NCI-H1048 (cell line): ENCODE measurements around the gene PRRX2.

Experiments used
- DNase-seq: peaks from one replicate; lab custom pipeline; 2025; lab: John Stamatoyannopoulos, UW

The PRRX2 gene

GRCh38 chr9:129637102-129637501 is 28.3 kb upstream of the PRRX2 start:
- no peak for DNase-seq

GRCh38 chr9:129637673-129638439 is 27.6 kb upstream of the PRRX2 start:
- DNase-seq, result no peak

GRCh38 chr9:129639034-129639630 is 26.3 kb upstream of the PRRX2 start:
- DNase-seq, result no peak

- DNase-seq, result no peak
Observed at GRCh38 chr9:129639756-129640085, 25.7 kb upstream of the PRRX2 start.

- DNase-seq, result peak; percentile 95
Observed at GRCh38 chr9:129640086-129640870, 25.2 kb upstream of the PRRX2 start.

GRCh38 chr9:129640871-129641749 is 24.3 kb upstream of the PRRX2 start:
- no peak for DNase-seq

DNA sequence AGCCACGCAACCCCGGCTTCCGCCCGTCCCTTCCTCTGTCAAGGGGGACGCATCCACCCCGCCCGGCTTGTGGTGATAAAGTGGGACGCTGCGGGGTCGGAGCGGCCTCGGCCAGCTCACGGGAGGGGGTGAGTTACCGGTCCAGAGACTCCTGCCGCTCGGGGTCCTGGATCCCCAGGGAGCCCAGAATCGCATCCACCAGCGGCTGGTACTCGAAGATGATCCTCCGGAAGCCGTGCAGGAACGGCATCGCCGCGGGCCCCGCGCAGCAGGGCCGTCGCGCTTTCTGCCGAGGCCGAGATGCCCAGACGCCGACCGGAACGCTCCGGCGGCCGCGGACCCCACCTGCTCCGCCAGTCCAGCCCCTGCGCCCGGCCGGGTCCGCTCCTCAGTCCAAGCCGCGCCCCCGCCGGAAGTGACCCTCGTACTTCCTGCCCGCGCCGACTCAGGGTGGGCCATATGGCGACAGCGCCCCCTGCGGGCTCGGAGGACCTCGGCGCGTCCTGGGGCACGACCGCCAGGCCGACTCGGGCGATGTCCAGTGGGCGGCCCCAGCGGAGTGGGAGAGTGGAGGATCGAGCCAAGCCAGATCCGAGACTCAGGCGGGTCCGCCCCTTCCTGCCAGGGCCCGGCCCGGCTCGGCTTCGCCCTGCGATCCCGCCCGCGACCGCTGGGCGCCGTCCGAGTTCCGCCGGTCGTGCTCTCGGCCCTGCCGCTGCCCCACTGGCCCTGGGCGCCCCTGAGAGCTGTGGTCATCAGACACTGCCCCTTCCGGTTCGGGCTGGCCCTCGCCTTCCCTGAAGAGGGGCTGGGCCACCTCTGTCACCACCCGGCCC is 23.5 kb upstream of the PRRX2 start, which contains the start of gene ASB6:
Gene ASB6, minus strand, starts transcription at position 402 of the 836 bp plus-strand sequence. Its CDS starts 152 bp downstream, at position 250.
- peak; percentile 86 for DNase-seq

DNA sequence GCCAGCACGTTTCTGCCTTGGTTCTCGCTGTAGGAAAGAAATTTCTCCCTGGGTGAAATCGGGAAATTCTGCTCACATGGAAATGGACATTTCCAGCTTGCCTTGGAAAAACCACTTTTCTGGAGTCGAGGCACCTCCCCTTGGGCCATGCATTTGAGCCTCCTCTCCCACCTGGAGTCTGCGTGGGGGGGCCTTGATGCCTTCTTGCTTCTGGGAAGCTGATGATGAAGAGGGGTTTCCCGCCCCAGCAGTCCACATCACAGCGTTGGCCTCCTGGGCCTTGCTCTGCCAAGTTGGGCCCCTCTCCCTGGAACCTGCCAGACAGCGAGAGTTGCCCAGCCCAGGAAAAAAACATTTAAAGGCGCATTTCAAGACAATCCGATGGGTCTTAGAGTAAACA is 21.7 kb upstream of the PRRX2 start:
- no peak for DNase-seq

DNA sequence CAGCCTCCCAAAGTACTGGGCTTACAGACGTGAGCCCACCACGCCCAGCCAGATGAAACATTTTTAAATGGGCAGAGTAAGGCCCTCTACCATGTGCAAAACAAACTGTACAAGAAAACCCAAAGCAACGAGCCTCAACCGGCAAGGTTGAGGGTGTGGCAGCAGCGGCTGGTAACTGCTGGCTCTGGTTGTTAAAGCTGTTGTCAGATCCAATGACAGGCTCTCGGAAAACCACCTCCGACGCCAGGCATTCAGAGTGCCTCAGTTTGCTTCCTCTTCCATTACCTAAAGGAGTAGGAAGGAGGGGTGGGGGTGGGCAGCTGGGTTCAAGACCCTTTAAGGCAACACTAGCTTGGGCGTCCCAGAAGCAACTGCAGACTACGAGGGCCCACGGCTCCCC is 21.1 kb upstream of the PRRX2 start:
- DNase-seq, result no peak

- no peak for DNase-seq
Observed at GRCh38 chr9:129644902-129645301, 20.5 kb upstream of the PRRX2 start.

DNA sequence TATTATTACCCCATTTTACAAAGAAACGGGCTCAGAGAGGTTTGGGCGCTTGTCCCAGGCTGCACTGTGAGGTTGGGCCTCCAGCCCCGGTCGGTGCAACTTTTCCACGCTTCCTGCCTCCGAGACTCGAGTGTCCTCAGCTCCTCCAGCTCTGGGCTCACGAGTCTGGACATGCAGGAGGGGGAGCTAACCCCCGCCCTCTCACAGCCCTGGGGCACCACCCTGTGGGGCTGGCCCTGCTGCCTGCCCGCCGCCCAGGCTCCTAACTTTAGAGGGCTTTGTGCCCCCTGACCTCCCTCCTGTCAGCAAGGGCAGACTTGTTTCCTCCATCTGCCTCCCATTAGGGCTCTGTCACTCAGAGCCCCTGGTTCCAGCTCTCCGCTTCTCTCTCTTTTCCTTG is 19.2 kb upstream of the PRRX2 start:
- no peak for DNase-seq

- DNase-seq, result no peak
Observed at GRCh38 chr9:129646654-129647053, 18.8 kb upstream of the PRRX2 start.

DNA sequence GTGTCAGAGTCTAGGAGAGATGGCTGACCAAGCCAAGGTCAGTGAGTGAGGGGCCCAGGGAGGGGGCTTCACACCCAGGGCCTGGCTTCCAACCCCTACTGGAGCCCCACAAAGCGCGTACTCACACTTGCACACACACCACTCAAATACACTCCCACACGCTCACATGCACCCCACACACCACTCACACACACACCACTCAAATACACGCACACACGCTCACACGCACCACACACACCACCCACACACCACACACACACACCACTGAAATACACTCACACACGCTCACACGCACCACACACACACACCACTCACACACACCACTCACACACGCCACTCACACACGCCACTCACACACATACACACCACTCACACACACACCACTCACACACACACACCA is 17.8 kb upstream of the PRRX2 start:
- DNase-seq, result no peak

DNA sequence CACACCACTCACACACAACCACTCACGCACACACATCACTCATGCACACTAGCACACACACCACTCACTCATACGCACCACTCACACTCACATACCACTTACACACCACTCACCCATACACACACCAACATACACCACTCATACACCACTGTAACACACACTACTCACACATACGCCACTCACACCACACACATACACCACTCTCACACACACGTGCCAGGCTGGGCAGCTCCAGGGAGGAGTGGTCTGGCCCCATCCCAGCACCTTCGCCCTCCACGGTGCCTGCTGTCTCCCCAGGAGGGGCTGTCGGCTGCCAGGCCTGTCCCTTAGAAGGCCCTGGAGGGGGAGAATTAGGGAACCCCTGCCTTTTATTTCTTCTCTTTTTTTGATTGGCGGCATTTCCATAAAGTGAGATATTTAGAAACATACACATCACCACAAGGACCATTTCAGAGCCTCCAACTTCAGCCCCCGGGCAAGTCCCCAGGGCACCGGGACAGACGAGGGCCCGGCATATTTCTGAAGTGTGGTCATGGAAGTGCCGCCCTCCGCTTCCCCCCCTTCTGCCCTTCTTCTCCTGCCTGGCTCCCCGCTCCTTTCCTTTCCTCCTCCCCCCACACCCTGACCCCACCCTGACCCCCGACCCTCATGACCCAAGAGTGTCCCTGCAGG is 17.2 kb upstream of the PRRX2 start:
- DNase-seq, result no peak

DNA sequence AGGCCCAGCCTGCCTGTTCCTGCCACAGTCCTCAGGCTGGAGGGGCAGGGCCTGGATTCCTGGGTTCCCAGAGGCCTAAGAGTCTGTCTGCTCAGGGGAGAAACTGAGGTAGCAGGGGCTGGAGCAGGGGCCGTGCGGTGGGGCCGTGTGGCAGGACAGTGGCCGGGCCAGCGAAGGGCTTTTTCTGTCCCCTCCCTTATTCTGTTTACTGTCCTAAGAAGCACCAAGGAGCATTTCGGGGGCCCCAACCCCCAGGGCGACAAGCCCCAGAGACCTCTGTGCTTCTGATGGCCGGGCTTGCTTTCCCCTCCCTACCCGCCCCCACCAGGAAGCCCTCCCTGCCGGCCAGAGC is 16.7 kb upstream of the PRRX2 start:
- no peak for DNase-seq

- DNase-seq, result no peak
Observed at GRCh38 chr9:129649726-129650679, 15.4 kb upstream of the PRRX2 start.

GRCh38 chr9:129650680-129651235 is 14.7 kb upstream of the PRRX2 start:
- no peak for DNase-seq

- DNase-seq, result no peak
Observed at GRCh38 chr9:129653823-129654553, 11.5 kb upstream of the PRRX2 start.
